Panc1 (cell line): ENCODE results near the gene CREBBP.

ENCODE experiments used
- POLR2AphosphoS5 ChIP-seq: IDR thresholded peaks from 2 replicates; pipeline ENCODE4 v1.6.1; 2012; ENCODE audit warnings: mild to moderate bottlenecking, low read depth, low read length, moderate library complexity
- TCF7L2 ChIP-seq: IDR thresholded peaks from 2 replicates; pipeline ENCODE4 v1.6.1; 2011; ENCODE audit warnings: mild to moderate bottlenecking, low read depth, low read length, inconsistent platforms

GRCh38 chr16:3846087-3846486 is 34.4 kb downstream of the CREBBP start:
- TF ChIP-seq TCF7L2 (no peak), POLR2AphosphoS5 (no peak)
